Naive B cell (primary cell): ENCODE measurements around the gene AGPAT2. TPM values are rescaled to one million over a fixed set of nuclear protein-coding genes. Genes with fewer than 3 reads are reported as not detected.
"Not testable (repeated sequence)": the region's sequence is repeated elsewhere in the genome, so short reads cannot be mapped to it uniquely, and the experiment has no call there.

Experiments used
- ATAC-seq, 2 donors: fragments of 150-1000 bp; cut with Tn5 transposase; 2 replicates each; pipeline ENCODE4 v1.10.0; 2021; ENCODE audit warnings: low read depth in 2 of 2, mild to moderate bottlenecking in 2 of 2, moderate library complexity in 2 of 2
- DNase-seq: peaks from one replicate; pipeline ENCODE4 v3.0.0; 2022
- H3K27ac Mint-ChIP-seq, 6 donors: one replicate each; pipeline ENCODE4 v1.8.0; 2020 to 2022; ENCODE audit warnings: mild to moderate bottlenecking in 6 of 6, mixed read lengths in 6 of 6, moderate library complexity in 5 of 6, inconsistent platforms in 2 of 6
- H3K27me3 Mint-ChIP-seq, 3 donors: one replicate each; pipeline ENCODE4 v1.8.0; 2021 to 2022; ENCODE audit warnings: mixed read lengths in 3 of 3, mild to moderate bottlenecking in 1 of 3
- H3K36me3 Mint-ChIP-seq, 2 donors: one replicate each; pipeline ENCODE4 v1.8.0; 2020 to 2022; ENCODE audit warnings: mixed read lengths in 2 of 2, inconsistent platforms in 1 of 2, mild to moderate bottlenecking in 1 of 2
- H3K4me1 Mint-ChIP-seq, 3 donors: one replicate each; pipeline ENCODE4 v1.8.0; 2020 to 2022; ENCODE audit warnings: mixed read lengths in 3 of 3, inconsistent platforms in 1 of 3, mild to moderate bottlenecking in 1 of 3, moderate library complexity in 1 of 3
- H3K4me3 Mint-ChIP-seq, 8 donors: one replicate each; pipeline ENCODE4 v1.8.0; 2020 to 2022; ENCODE audit warnings: mild to moderate bottlenecking in 8 of 8, mixed read lengths in 8 of 8, moderate library complexity in 8 of 8, inconsistent platforms in 2 of 8
- H3K9me3 Mint-ChIP-seq, 7 donors: one replicate each; pipeline ENCODE4 v1.8.0; 2020 to 2022; ENCODE audit warnings: mixed read lengths in 7 of 7, mild to moderate bottlenecking in 5 of 7, inconsistent platforms in 2 of 7, moderate library complexity in 1 of 7
- polyA plus RNA-seq, 6 donors: library from polyadenylated mRNA; unstranded; fragments of 300-500 nt; fragmentation: Illumina TruSeq; gene quantifications; one replicate each; pipeline ENCODE4 v1.2.3, GENCODE V29; 2021; ENCODE audit warnings: low read depth in 6 of 6

The AGPAT2 gene
- polyA plus RNA-seq, 6 donors from 2014 or later = 36.1 to 59.9 (median 48.0) TPM

DNA sequence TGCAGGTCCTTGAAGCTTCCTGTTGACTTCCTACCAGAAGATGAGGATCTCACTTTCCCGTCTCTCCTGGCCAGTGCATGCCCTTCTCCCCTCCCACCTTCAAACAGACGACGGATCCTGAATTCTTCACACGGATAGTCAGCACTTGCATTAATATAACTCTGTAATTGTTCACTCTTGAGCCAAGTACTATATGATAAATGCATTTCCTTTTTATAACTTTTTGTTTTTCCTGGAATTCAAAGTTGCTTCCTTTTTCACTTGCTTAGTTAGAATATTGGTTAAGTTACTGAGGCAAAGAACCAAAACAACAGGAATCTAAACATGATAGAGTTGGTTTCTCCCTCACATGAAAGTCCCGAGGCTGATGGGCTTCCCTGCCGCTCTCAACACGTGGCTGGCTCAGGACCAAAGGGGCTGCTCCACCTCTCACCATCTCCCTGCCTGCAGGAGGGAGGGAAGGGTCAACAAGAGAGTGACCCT is 44.8 kb downstream of the AGPAT2 start:
- Mint-ChIP-seq H3K4me1 (peaks cover 5 to 28% (median 11%) of the 10 kb centered on the region in 3 donors), H3K4me3 (no peak overlapping the region), H3K27me3 (peaks cover 7 to 30% (median 8%) of the 10 kb centered on the region in 3 donors), H3K36me3 (no peaks in the 10 kb centered on the region), H3K27ac (peak overlapping the region in 1 of 6 donors; percentile 49), H3K9me3 (peaks cover 0 to 2% (median 0%) of the 10 kb centered on the region in 7 donors)
- no peak for DNase-seq
- no peak for ATAC-seq

DNA sequence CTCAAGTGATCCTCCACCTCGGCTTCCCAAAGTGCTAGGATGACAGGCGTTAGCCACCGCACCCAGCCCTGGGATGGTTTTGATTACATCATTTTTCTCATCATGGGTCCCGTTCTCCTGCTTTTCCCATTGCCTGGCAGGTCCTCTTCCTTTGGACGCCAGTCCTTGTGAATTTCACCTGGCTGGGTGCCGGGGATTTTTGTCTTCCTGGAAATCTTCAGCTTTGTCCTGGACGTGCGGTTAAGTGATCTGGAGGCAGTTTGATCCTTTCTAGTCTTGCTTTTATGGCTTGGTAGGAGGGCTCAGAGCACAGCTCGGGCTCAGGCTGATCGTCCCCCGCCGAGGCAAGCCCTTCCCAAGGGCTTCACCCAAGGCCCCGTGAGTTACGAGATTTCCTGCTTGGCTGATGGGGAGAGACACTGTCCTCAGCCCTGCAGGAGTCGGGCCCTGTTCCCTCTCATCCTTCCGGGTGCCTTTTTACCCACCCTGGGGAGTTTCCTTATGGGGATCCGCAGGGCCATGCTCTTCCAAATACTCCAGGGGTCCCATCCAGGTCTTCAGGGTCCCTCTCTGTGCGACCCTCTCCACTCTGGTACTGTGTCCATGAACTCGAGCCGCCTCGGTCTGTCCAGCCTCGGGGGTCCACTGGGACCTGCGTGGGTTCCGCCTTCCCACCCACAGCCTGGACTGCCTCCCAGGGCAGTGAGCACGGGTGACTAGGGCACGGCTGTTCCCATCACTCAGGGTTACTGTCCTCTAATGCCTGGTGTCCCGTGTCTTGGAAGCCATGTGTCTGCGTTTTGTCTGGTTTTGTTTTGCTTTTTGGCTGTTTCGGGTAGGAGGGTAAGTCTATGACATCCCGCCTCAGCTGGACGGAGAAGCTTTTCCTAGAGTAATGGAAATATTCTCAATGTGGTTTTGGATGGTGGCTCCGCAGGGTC is 46.8 kb downstream of the AGPAT2 start:
- Mint-ChIP-seq H3K4me1 (peaks cover 0 to 14% (median 7%) of the 10 kb centered on the region in 3 donors), H3K4me3 (no peak overlapping the region), H3K9me3 (peaks cover 0 to 2% (median 0%) of the 10 kb centered on the region in 7 donors), H3K27me3 (peaks cover 0 to 16% (median 8%) of the 10 kb centered on the region in 3 donors), H3K27ac (no peak overlapping the region), H3K36me3 (no peaks in the 10 kb centered on the region)
- ATAC-seq = no peak
- DNase-seq = no peak

- H3K27me3 Mint-ChIP-seq = peaks cover 4 to 14% (median 11%) of the 10 kb centered on the region in 3 donors
- H3K4me1 Mint-ChIP-seq = peaks cover 0 to 6% (median 6%) of the 10 kb centered on the region in 3 donors
- H3K36me3 Mint-ChIP-seq = no peaks in the 10 kb centered on the region
- no peaks in the 10 kb centered on the region for H3K9me3 Mint-ChIP-seq
- no peak for ATAC-seq
- DNase-seq = no peak
- no peak overlapping the region for H3K4me3 Mint-ChIP-seq
- H3K27ac Mint-ChIP-seq = peak overlapping the region in 3 of 6 donors; percentile 51 to 57 (median 56)
Observed at GRCh38 chr9:136634904-136635303, 52.4 kb downstream of the AGPAT2 start.

DNA sequence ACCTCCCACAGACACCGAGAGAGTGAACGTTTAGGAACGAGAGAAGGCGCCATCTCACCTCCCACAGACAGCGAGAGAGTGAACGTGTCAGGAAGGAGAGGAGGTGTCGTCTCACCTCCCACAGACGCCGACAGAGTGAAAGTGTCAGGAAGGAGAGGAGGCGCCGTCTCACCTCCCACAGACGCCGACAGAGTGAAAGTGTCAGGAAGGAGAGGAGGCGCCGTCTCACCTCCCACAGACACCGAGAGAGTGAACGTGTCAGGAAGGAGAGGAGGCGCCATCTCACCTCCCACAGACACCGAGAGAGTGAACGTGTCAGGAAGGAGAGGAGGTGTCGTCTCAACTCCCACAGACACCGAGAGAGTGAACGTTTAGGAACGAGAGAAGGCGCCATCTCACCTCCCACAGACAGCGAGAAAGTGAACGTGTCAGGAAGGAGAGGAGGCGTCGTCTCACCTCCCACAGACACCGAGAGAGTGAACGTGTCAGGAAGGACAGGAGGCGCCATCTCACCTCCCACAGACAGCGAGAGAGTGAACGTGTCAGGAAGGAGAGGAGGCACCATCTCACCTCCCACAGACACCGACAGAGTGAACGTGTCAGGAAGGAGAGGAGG is 54.7 kb downstream of the AGPAT2 start:
- not testable (repeated sequence) for H3K36me3 Mint-ChIP-seq, ATAC-seq, H3K9me3 Mint-ChIP-seq, H3K27ac Mint-ChIP-seq, H3K4me3 Mint-ChIP-seq, DNase-seq
- peaks cover 2 to 16% (median 9%) of the 10 kb centered on the region in 3 donors for H3K4me1 Mint-ChIP-seq
- H3K27me3 Mint-ChIP-seq = peaks cover 4 to 32% (median 29%) of the 10 kb centered on the region in 3 donors

DNA sequence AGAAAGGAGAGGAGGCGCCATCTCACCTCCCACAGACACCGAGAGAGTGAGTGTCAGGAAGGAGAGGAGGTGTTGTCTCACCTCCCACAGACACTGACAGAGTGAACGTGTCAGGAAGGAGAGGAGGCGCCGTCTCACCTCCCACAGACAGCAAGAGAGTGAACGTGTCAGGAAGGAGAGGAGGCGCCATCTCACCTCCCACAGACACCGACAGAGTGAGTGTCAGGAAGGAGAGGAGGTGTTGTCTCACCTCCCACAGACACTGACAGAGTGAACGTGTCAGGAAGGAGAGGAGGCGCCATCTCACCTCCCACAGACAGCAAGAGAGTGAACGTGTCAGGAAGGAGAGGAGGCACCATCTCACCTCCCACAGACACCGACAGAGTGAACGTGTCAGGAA is 55.2 kb downstream of the AGPAT2 start:
- not testable (repeated sequence) for H3K36me3 Mint-ChIP-seq, H3K4me3 Mint-ChIP-seq, H3K9me3 Mint-ChIP-seq, DNase-seq, H3K27ac Mint-ChIP-seq, ATAC-seq
- Mint-ChIP-seq H3K27me3 (peaks cover 4 to 36% (median 33%) of the 10 kb centered on the region in 3 donors), H3K4me1 (peaks cover 2 to 18% (median 9%) of the 10 kb centered on the region in 3 donors)

DNA sequence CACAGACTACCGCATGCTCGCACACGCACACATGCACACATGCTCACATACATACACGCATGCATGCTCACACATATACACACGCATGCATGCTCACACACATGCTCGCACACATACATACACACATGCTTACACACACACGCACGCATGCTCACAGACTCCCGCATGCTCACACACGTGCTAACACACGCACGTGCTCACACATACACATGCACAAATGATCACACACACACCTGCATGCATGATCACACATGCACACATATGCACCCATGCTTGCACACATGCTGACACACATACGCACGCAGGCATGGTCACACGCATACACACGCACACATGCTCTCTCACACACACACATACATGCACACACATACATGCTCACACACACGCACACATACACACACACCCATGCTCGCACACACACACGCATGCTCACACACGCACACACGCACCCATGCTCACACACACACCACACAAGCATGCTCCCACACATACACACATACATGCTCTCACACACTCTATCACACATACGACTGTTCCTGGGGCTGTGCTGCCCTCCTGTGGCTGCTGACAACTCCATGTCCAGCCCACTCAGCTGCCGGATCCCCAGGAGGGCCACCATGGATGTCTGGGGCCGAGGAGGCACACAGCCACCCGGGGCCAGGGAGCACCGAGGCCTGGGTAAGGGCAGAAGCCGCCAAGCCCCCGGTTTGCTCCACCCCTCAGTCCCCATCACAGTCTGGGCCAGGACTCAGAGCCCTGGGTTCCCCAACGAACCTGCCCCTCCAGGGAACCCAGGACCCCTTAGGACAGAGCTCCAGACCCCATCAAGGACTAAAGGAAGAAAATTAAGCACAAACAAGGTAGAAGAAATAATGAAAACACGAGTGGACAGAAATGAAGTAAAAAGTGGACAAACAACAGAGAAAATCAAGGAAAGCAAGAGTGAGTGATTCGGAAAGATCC is 55.9 kb downstream of the AGPAT2 start:
- peaks cover 2 to 18% (median 9%) of the 10 kb centered on the region in 3 donors for H3K4me1 Mint-ChIP-seq
- DNase-seq = peak; percentile 77
- peak; percentile 91 to 94 for ATAC-seq
- no peaks in the 10 kb centered on the region for H3K9me3 Mint-ChIP-seq
- H3K4me3 Mint-ChIP-seq = no peak overlapping the region
- no peaks in the 10 kb centered on the region for H3K36me3 Mint-ChIP-seq
- peaks cover 4 to 36% (median 33%) of the 10 kb centered on the region in 3 donors for H3K27me3 Mint-ChIP-seq
- no peak overlapping the region for H3K27ac Mint-ChIP-seq

DNA sequence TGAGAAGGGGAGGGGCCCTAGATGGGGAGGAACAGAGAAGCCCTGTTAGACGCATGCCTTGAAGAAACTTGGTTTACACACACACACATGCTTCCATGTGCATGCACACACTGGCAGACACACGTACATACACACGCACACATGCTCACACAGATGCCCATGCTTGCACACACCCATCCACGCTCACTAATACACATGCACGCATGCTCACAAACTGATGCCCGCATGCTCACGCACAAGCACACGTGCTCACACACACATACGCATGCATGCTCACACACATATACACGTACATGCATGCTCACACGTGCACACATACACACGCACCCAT is 56.6 kb downstream of the AGPAT2 start:
- no peak for ATAC-seq
- H3K36me3 Mint-ChIP-seq = no peaks in the 10 kb centered on the region

GRCh38 chr9:136629879-136630661 is 57.2 kb downstream of the AGPAT2 start:
- ATAC-seq (peak; percentile 67 to 69), DNase-seq (peak; percentile 63)
- no peaks in the 10 kb centered on the region for H3K9me3 Mint-ChIP-seq
- peaks cover 5 to 26% (median 15%) of the 10 kb centered on the region in 3 donors for H3K4me1 Mint-ChIP-seq
- no peak overlapping the region for H3K4me3 Mint-ChIP-seq
- H3K27me3 Mint-ChIP-seq = peaks cover 9 to 44% (median 38%) of the 10 kb centered on the region in 3 donors
- H3K36me3 Mint-ChIP-seq = no peaks in the 10 kb centered on the region
- no peak overlapping the region for H3K27ac Mint-ChIP-seq

More for the DNA sequence above, 56.6 kb downstream of the AGPAT2 start:
- H3K9me3 Mint-ChIP-seq = no peaks in the 10 kb centered on the region
- H3K27ac Mint-ChIP-seq = no peak overlapping the region
- no peak overlapping the region for H3K4me3 Mint-ChIP-seq
- DNase-seq = no peak
- peaks cover 6 to 40% (median 36%) of the 10 kb centered on the region in 3 donors for H3K27me3 Mint-ChIP-seq
- peaks cover 2 to 22% (median 11%) of the 10 kb centered on the region in 3 donors for H3K4me1 Mint-ChIP-seq

- Mint-ChIP-seq H3K36me3 (no peaks in the 10 kb centered on the region), H3K4me3 (no peak overlapping the region), H3K27me3 (peaks cover 5 to 39% (median 30%) of the 10 kb centered on the region in 3 donors), H3K9me3 (no peaks in the 10 kb centered on the region), H3K27ac (no peak overlapping the region), H3K4me1 (peaks cover 5 to 26% (median 15%) of the 10 kb centered on the region in 3 donors)
- ATAC-seq = no peak
- DNase-seq = no peak
Observed at GRCh38 chr9:136629001-136629878, 58.0 kb downstream of the AGPAT2 start.

- H3K9me3 Mint-ChIP-seq = no peaks in the 10 kb centered on the region
- H3K36me3 Mint-ChIP-seq = no peaks in the 10 kb centered on the region
- peaks cover 5 to 41% (median 30%) of the 10 kb centered on the region in 3 donors for H3K27me3 Mint-ChIP-seq
- peaks cover 5 to 26% (median 15%) of the 10 kb centered on the region in 3 donors for H3K4me1 Mint-ChIP-seq
- no peak overlapping the region for H3K27ac Mint-ChIP-seq
- ATAC-seq (no peak), DNase-seq (no peak)
- H3K4me3 Mint-ChIP-seq = no peak overlapping the region
Observed at GRCh38 chr9:136628268-136628667, 59.0 kb downstream of the AGPAT2 start.

GRCh38 chr9:136627703-136628102 is 59.6 kb downstream of the AGPAT2 start:
- H3K9me3 Mint-ChIP-seq = no peaks in the 10 kb centered on the region
- no peak overlapping the region for H3K4me3 Mint-ChIP-seq
- H3K27ac Mint-ChIP-seq = no peak overlapping the region
- peaks cover 5 to 26% (median 15%) of the 10 kb centered on the region in 3 donors for H3K4me1 Mint-ChIP-seq
- peaks cover 5 to 45% (median 30%) of the 10 kb centered on the region in 3 donors for H3K27me3 Mint-ChIP-seq
- H3K36me3 Mint-ChIP-seq = no peaks in the 10 kb centered on the region
- no peak for ATAC-seq
- no peak for DNase-seq
